Measurements from ENCODE around the gene OR2Z1. TPM values are rescaled to one million over a fixed set of nuclear protein-coding genes. Genes with fewer than 3 reads are reported as not detected.

The OR2Z1 gene
- total RNA-seq, 1 donor from 2014 or later = not detected

DNA sequence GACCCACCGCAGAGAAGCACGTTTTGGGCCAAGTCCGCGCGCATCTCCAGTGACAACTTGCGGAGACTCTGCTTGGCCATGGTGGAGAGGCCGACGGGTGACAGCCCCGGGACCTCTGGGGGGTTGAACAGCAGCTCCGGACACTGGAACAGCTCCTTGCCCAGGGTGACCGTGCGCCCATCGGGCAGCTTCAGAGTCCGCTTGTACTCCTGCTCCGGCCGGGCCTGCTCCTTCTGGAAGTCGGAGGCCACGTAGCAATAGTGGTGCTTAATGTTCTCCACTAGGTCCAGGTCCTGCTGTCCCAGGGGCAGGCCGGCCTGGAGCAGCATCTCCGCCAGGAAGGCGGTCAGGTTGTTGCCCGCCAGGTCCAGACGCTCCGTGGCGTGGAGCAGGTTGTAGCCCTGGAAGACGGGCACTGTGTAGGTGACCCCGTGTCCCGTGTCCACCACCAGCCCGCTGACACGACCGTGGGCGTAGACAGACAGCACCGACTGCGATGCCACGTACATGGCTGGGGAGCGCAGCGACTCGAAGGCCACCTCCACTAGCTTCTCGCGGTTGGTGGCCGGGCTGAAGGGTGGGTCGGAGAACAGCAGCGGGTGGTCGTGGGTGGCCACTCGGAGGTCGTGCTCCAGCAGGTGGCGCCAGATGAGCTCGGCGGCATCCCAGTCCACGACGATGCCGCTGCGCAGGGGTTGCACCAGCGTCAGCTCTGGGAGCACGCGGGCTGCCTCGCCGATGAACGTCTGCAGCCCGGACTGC lies 23.6 kb upstream of the OR2Z1 start:
- no peaks in the 10 kb centered on the region for H3K36me3 Mint-ChIP-seq (ENCODE audit: insufficient read depth)
- no peak overlapping the region for H3K27ac Mint-ChIP-seq
- no peaks in the 10 kb centered on the region for H3K9me3 Mint-ChIP-seq (ENCODE audit: low read depth)
- H3K27me3 Mint-ChIP-seq = peaks cover 27% of the 10 kb centered on the region
- TF ChIP-seq, protein P1, sequence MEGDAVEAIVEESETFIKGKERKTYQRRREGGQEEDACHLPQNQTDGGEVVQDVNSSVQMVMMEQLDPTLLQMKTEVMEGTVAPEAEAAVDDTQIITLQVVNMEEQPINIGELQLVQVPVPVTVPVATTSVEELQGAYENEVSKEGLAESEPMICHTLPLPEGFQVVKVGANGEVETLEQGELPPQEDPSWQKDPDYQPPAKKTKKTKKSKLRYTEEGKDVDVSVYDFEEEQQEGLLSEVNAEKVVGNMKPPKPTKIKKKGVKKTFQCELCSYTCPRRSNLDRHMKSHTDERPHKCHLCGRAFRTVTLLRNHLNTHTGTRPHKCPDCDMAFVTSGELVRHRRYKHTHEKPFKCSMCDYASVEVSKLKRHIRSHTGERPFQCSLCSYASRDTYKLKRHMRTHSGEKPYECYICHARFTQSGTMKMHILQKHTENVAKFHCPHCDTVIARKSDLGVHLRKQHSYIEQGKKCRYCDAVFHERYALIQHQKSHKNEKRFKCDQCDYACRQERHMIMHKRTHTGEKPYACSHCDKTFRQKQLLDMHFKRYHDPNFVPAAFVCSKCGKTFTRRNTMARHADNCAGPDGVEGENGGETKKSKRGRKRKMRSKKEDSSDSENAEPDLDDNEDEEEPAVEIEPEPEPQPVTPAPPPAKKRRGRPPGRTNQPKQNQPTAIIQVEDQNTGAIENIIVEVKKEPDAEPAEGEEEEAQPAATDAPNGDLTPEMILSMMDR (IDR thresholded peaks at IDR 0.05; ENCODE audit: unreplicated experiment) = peak; percentile 44
- H3K4me1 Mint-ChIP-seq (ENCODE audit: low read depth) = no peaks in the 10 kb centered on the region
- DNase-seq (ENCODE audit: low spot score, unreplicated experiment) = no peak
- H3K4me3 Mint-ChIP-seq (ENCODE audit: low read depth) = no peak overlapping the region

- Mint-ChIP-seq H3K36me3 (ENCODE audit: insufficient read depth) (no peaks in the 10 kb centered on the region), H3K27me3 (peaks cover 24% of the 10 kb centered on the region), H3K27ac (no peak within 1 kb of the TSS), H3K4me1 (ENCODE audit: low read depth) (no peaks in the 10 kb centered on the region), H3K9me3 (ENCODE audit: low read depth) (no peaks in the 10 kb centered on the region), H3K4me3 (ENCODE audit: low read depth) (no peak within 1 kb of the TSS)
- TF ChIP-seq, protein P1 (IDR thresholded peaks at IDR 0.05; ENCODE audit: unreplicated experiment) = no peak
- DNase-seq (ENCODE audit: low spot score, unreplicated experiment) = no peak
Observed at GRCh38 chr19:8698433-8699063, 22.9 kb upstream of the OR2Z1 start, which contains the start of gene ACTL9. Gene ACTL9 (minus strand): TSS chr19:8698795. CDS start chr19:8698701, 94 bp downstream.

DNA sequence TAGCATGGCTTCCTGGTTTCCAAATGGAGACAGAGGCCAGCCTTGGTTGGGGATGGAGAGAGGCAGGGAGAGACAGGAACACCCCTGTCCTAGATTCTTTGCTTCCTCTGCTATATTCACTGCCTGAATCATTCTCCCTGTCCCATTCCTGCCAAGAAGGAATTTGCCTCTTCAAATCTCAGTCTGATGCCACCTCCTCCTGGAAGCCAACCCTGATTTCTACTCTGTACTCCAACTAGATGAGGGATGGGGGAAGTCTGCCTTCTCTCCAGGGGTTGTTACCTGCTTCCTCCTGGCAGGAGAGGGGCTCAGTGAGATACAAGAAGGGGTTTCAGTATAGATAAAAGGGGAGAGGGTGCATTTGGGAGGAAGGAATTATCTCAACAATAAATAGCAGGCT lies 21.5 kb upstream of the OR2Z1 start:
- Mint-ChIP-seq H3K4me3 (ENCODE audit: low read depth) (no peak overlapping the region), H3K4me1 (ENCODE audit: low read depth) (no peaks in the 10 kb centered on the region), H3K27me3 (peaks cover 20% of the 10 kb centered on the region), H3K9me3 (ENCODE audit: low read depth) (no peaks in the 10 kb centered on the region), H3K27ac (no peak overlapping the region), H3K36me3 (ENCODE audit: insufficient read depth) (no peaks in the 10 kb centered on the region)
- DNase-seq (ENCODE audit: low spot score, unreplicated experiment) = no peak
- TF ChIP-seq, protein P1 (IDR thresholded peaks at IDR 0.05; ENCODE audit: unreplicated experiment) = no peak

GRCh38 chr19:8700956-8701355 lies 20.5 kb upstream of the OR2Z1 start:
- H3K4me1 Mint-ChIP-seq (ENCODE audit: low read depth) = no peaks in the 10 kb centered on the region
- TF ChIP-seq, protein P1 (IDR thresholded peaks at IDR 0.05; ENCODE audit: unreplicated experiment) = no peak
- no peak overlapping the region for H3K27ac Mint-ChIP-seq
- H3K27me3 Mint-ChIP-seq = peaks cover 13% of the 10 kb centered on the region
- no peaks in the 10 kb centered on the region for H3K9me3 Mint-ChIP-seq (ENCODE audit: low read depth)
- H3K36me3 Mint-ChIP-seq (ENCODE audit: insufficient read depth) = no peaks in the 10 kb centered on the region
- H3K4me3 Mint-ChIP-seq (ENCODE audit: low read depth) = no peak overlapping the region
- DNase-seq (ENCODE audit: low spot score, unreplicated experiment) = no peak

GRCh38 chr19:8702350-8702749 lies 19.1 kb upstream of the OR2Z1 start:
- Mint-ChIP-seq H3K9me3 (ENCODE audit: low read depth) (no peaks in the 10 kb centered on the region), H3K4me1 (ENCODE audit: low read depth) (no peaks in the 10 kb centered on the region), H3K27me3 (peaks cover 9% of the 10 kb centered on the region), H3K27ac (no peak overlapping the region), H3K4me3 (ENCODE audit: low read depth) (no peak overlapping the region), H3K36me3 (ENCODE audit: insufficient read depth) (no peaks in the 10 kb centered on the region)
- no peak for DNase-seq (ENCODE audit: low spot score, unreplicated experiment)
- TF ChIP-seq, protein P1 (IDR thresholded peaks at IDR 0.05; ENCODE audit: unreplicated experiment) = no peak

Measured in progenitor cell of endocrine pancreas (in vitro differentiated cells).